ENCODE data around the gene CST3.
"Not testable (repeated sequence)": the region's sequence is repeated elsewhere in the genome, so short reads cannot be mapped to it uniquely, and the experiment has no call there.

- TF ChIP-seq CTCF (conservative IDR thresholded peaks at IDR 0.05; ENCODE audit: low read depth, low read length); EZH2 (IDR thresholded peaks at IDR 0.05; ENCODE audit: low read length, unreplicated experiment): not testable (repeated sequence)
These were observed 15.4 kb downstream of the CST3 start for GRCh38 chr20:23622401-23622800.
